Liver (tissue), 3 donors: Measurements from ENCODE around the gene UNC80.

Source experiments
- FOXA1 ChIP-seq: IDR thresholded peaks from 2 replicates; pipeline ENCODE4 v1.6.1; 2016; ENCODE audit warnings: antibody characterized with exemption
- HNF4A ChIP-seq, 2 donors: conservative IDR thresholded peaks; 2 replicates each; pipeline ENCODE4 v1.6.1; 2016; ENCODE audit warnings: antibody characterized with exemption in 2 of 2, mild to moderate bottlenecking in 2 of 2
- HNF4G ChIP-seq: IDR thresholded peaks from 2 replicates; pipeline ENCODE4 v1.6.1; 2016; ENCODE audit warnings: antibody characterized with exemption
- JUND ChIP-seq, 2 donors: IDR thresholded peaks; 2 replicates each; pipeline ENCODE4 v1.6.1; 2016; ENCODE audit warnings: antibody characterized with exemption in 2 of 2
- NR2F2 ChIP-seq: IDR thresholded peaks from 2 replicates; pipeline ENCODE4 v1.6.1; 2016; ENCODE audit warnings: antibody characterized with exemption
- RAD21 ChIP-seq, 2 donors: IDR thresholded peaks; 2 replicates each; pipeline ENCODE4 v1.6.1; 2016; ENCODE audit warnings: antibody characterized with exemption in 2 of 2, mild to moderate bottlenecking in 2 of 2
- SP1 ChIP-seq: IDR thresholded peaks from 2 replicates; pipeline ENCODE4 v1.6.1; 2018; ENCODE audit warnings: antibody characterized with exemption, mild to moderate bottlenecking
- TAF1 ChIP-seq: conservative IDR thresholded peaks from 2 replicates; pipeline ENCODE4 v1.6.1; 2016; ENCODE audit warnings: antibody characterized with exemption, mild to moderate bottlenecking
- TF ChIP-seq, protein P1 (sequence below): fragments of 150-350 bp; IDR thresholded peaks from 2 replicates; pipeline ENCODE4 v1.5.1; 2017; ENCODE audit warnings: improper control_type of control experiment, low read depth, low read length; ENCODE audit not compliant: missing input control
- TF ChIP-seq, protein P2 (sequence below): IDR thresholded peaks from 2 replicates; pipeline ENCODE4 v1.6.1; 2016; ENCODE audit warnings: antibody characterized with exemption, mild to moderate bottlenecking
- TF ChIP-seq, protein P3 (sequence below): IDR thresholded peaks from 2 replicates; pipeline ENCODE4 v1.6.1; 2016; ENCODE audit warnings: antibody characterized with exemption
- TF ChIP-seq, protein P4 (sequence below): IDR thresholded peaks from 2 replicates; pipeline ENCODE4 v1.6.1; 2016; ENCODE audit warnings: antibody characterized with exemption
- donor health status: healthy.
- donor health status: healthy.

DNA sequence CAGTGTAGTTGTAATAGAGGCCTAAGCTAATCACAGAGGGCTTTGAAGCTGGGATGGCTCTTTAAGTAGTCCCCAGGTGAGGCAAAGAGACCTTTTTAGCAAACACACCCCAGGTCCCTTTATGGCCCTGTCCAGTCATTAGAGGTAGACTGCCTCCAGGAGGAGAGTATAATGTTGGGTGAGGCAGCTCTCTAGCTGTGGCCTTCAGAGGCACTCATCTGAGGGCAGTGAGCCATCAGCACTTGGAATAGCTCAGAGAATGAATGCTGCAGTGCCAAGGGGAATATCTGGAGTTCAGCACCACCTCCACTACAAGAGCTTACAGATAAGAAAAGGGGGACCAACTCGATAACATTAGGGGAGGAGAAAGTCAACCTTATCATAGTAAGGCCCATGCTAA lies 52.8 kb downstream of the UNC80 start:
- TF ChIP-seq HNF4G, result no peak
- TF ChIP-seq, protein P1, sequence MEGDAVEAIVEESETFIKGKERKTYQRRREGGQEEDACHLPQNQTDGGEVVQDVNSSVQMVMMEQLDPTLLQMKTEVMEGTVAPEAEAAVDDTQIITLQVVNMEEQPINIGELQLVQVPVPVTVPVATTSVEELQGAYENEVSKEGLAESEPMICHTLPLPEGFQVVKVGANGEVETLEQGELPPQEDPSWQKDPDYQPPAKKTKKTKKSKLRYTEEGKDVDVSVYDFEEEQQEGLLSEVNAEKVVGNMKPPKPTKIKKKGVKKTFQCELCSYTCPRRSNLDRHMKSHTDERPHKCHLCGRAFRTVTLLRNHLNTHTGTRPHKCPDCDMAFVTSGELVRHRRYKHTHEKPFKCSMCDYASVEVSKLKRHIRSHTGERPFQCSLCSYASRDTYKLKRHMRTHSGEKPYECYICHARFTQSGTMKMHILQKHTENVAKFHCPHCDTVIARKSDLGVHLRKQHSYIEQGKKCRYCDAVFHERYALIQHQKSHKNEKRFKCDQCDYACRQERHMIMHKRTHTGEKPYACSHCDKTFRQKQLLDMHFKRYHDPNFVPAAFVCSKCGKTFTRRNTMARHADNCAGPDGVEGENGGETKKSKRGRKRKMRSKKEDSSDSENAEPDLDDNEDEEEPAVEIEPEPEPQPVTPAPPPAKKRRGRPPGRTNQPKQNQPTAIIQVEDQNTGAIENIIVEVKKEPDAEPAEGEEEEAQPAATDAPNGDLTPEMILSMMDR, result no peak
- no peak for TF ChIP-seq JUND (IDR thresholded peaks at IDR 0.05)
- no peak for TF ChIP-seq RAD21 (IDR thresholded peaks at IDR 0.05)
- TF ChIP-seq, protein P2, sequence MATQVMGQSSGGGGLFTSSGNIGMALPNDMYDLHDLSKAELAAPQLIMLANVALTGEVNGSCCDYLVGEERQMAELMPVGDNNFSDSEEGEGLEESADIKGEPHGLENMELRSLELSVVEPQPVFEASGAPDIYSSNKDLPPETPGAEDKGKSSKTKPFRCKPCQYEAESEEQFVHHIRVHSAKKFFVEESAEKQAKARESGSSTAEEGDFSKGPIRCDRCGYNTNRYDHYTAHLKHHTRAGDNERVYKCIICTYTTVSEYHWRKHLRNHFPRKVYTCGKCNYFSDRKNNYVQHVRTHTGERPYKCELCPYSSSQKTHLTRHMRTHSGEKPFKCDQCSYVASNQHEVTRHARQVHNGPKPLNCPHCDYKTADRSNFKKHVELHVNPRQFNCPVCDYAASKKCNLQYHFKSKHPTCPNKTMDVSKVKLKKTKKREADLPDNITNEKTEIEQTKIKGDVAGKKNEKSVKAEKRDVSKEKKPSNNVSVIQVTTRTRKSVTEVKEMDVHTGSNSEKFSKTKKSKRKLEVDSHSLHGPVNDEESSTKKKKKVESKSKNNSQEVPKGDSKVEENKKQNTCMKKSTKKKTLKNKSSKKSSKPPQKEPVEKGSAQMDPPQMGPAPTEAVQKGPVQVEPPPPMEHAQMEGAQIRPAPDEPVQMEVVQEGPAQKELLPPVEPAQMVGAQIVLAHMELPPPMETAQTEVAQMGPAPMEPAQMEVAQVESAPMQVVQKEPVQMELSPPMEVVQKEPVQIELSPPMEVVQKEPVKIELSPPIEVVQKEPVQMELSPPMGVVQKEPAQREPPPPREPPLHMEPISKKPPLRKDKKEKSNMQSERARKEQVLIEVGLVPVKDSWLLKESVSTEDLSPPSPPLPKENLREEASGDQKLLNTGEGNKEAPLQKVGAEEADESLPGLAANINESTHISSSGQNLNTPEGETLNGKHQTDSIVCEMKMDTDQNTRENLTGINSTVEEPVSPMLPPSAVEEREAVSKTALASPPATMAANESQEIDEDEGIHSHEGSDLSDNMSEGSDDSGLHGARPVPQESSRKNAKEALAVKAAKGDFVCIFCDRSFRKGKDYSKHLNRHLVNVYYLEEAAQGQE, result no peak
- no peak for TF ChIP-seq HNF4A (conservative IDR thresholded peaks at IDR 0.05)
- no peak for TF ChIP-seq NR2F2
- no peak for TF ChIP-seq SP1
- no peak for TF ChIP-seq TAF1
- no peak for TF ChIP-seq FOXA1
- TF ChIP-seq, protein P3, sequence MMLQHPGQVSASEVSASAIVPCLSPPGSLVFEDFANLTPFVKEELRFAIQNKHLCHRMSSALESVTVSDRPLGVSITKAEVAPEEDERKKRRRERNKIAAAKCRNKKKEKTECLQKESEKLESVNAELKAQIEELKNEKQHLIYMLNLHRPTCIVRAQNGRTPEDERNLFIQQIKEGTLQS, result no peak
- TF ChIP-seq, protein P4, sequence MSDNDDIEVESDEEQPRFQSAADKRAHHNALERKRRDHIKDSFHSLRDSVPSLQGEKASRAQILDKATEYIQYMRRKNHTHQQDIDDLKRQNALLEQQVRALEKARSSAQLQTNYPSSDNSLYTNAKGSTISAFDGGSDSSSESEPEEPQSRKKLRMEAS, result no peak
